DMS53 treated with DMSO at 0.1 percent for 48 hours (cell line): ENCODE data around the gene BICDL2.
"Not testable (repeated sequence)": the region's sequence is repeated elsewhere in the genome, so short reads cannot be mapped to it uniquely, and the experiment has no call there.

Experiments used
- DNase-seq: peaks from one replicate; lab custom pipeline; 2025; ENCODE audit not compliant: unreplicated experiment; lab: John Stamatoyannopoulos, UW

BICDL2 gene, protein sequence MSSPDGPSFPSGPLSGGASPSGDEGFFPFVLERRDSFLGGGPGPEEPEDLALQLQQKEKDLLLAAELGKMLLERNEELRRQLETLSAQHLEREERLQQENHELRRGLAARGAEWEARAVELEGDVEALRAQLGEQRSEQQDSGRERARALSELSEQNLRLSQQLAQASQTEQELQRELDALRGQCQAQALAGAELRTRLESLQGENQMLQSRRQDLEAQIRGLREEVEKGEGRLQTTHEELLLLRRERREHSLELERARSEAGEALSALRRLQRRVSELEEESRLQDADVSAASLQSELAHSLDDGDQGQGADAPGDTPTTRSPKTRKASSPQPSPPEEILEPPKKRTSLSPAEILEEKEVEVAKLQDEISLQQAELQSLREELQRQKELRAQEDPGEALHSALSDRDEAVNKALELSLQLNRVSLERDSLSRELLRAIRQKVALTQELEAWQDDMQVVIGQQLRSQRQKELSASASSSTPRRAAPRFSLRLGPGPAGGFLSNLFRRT

DNA sequence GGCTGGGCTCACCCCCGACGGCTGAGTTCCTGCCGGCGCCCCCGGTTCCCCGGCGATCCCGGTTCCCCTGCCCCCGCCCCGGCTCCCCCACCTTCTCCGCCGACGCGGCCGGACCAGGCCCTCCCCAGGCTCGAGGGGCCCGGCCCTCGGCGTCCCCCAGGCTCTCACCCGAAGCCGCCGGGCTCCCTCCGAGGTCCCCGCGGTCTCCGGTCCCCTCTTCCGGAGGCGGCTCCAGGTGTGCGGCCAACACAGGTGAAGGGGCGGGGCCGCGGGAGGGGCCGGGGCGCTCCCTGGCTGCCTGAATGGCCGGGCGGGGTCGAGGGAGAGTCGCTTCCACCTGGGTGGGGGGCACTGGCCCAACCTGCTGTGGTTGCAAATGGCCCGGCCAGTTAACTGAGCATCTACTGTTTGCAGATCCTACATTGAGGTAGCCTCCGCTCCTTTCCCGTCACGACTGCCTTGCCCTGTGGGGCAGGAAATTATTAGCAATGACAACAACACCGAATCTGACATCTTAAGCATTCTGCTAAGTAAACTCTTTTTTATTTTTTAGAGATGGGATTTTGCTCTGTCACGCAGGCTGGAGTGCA is at the start of gene BICDL2:
TSS of gene BICDL2 (minus strand) at position 219 of the 590 bp plus-strand sequence. CDS start 1,448 bp downstream, outside the sequence.
- peak; percentile 7 for DNase-seq

DNA sequence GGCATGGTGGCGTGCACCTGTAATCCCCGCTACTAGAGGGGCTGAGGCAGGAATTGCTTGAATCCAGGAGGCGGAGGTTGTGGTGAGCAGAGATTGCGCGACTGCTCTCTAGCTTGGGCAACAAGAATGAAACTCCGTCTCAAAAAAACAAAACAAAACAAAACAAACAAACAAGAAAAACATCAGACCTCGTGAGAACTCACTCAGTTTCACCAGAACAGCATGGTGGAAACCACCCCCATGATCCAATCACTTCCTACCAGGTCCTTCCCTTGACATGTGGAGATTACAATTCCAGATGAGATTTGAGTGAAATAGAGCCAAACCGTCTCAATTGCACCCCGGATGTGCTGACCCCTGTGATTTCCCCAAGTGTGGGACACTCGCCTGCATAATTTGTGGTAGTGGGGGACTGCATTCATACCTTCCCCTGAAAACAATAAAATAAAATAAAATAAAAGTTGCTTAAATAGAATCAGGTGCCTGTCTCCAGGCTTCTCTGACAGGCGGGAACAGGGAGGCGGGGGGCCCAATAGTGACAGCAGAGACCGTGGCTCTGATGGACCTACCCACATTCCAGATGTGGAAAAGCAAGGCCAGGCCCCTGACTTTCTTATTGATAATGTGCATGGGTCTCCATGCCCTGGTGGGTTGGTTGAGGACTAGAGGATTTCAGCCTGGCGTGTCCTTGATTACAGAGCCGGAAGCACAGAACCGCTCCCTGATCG is 49.3 kb upstream of the BICDL2 start:
- DNase-seq = no peak

GRCh38 chr16:3084969-3085670 is 48.4 kb upstream of the BICDL2 start:
- no peak for DNase-seq

DNA sequence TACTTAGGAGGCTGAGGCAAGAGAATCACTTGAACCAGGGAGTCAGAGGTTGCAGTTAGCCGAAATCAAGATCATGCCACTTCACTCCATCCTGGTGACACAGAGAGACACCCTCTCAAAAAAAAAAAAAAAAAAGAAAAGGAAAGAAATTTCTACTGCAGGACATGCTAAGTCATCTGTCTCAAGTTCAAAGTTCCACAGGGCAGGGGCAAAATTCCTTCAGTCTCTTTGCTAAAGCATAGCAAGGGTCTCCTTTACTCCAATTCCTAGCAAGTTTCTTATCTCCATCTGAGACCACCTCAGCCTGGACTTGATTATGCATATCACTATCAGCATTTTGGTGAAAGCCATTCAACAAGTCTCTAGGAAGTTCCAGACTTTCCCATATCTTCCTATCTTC is 47.7 kb upstream of the BICDL2 start:
- no peak for DNase-seq

DNA sequence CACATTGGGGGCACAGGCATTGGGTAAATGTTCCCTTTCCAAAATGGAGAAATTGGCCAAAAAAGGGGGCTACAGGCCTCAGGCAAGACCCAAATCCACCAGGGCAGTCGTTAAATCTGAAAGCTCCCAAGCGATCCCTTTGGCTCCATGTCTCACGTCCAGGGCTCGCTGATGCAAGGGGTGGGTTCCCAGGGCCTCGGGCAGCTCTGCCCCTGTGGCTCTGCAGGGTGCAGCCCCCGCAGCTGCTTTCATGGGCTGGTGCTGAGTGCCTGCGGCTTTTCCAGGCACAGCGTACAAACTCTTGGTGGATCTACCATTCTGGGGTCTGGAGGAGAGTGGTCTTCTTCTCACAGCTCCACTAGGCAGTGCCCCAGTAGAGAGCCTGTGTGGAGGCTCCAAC is 46.7 kb upstream of the BICDL2 start:
- not testable (repeated sequence) for DNase-seq

DNA sequence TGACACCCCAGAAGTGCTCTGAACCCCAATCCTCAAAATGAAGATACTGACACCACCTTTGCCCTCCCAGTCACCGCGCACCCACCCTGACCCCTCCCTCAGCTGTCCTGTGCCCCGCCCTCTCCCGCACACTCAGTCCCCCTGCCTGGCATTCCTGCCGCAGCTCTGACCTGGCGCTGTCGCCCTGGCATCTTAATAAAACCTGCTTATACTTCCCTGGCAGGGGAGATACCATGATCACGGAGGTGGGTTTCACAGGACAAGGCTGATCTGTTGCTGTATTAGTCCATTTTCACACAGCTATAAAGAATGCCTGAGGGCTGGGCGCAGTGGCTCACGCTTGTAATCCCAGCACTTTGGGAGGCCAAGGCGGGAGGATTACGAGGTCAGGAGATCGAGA is 45.2 kb upstream of the BICDL2 start:
- DNase-seq = not testable (repeated sequence)

DNA sequence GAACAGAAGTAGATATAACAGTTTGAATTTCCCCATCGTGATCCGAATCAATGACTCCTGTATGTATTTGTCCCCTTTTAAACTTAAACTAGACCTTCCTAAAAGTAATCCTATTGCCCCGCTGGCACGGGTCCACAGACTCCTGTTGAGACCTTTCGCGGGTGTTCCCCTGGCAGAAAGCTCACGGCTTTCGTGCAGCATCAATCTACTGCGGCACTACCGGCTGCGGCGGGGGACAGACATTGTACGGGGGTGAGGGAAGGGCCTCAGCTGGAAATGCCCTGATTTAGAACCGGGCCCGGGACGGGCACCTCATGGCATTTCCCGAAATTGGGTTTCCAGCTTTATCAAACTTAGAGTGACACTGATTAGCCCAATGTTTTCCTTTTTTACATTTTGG is 43.3 kb upstream of the BICDL2 start:
- DNase-seq = no peak

DNA sequence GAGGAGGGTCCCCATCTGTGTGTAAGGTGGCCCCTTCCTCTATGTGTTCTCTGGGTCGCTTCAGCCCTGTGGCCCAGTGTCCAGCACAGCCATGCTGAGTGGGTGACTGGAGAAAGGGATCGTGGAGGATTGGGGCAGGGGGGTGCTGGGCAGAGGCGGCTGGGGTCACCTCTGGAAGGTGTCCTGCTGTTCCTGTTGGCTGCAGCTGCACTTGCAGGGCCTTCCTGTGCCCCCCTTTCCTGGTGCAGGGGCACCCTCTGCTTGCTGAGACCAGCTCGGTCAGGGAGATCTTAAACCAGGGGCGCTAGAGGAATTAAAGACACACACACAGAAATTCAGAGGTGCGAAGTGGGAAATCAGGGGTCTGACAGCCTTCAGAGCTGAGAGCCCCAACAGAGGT is 39.8 kb upstream of the BICDL2 start:
- DNase-seq = no peak

GRCh38 chr16:3075946-3076345 is 39.2 kb upstream of the BICDL2 start:
- not testable (repeated sequence) for DNase-seq

DNA sequence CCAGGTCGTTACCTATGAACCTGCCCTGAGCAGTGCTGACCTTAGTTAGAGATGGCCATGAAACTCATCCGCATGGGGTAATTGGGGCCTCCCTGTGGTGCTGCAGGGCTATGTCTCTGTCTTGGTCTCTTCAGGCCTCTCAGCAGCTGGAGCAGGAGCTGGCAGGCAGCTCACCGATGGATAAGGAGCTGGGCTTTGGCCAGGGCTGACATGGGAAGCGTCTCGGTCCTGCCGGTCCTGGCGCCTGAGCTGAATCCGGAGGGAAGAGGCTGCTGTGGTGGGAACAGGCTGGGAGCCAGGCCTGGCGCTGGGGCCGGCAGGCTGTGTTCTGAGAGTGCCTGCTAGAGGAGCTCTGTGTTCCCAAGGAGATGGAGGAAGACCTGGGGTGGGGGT is 38.8 kb upstream of the BICDL2 start:
- DNase-seq = no peak

DNA sequence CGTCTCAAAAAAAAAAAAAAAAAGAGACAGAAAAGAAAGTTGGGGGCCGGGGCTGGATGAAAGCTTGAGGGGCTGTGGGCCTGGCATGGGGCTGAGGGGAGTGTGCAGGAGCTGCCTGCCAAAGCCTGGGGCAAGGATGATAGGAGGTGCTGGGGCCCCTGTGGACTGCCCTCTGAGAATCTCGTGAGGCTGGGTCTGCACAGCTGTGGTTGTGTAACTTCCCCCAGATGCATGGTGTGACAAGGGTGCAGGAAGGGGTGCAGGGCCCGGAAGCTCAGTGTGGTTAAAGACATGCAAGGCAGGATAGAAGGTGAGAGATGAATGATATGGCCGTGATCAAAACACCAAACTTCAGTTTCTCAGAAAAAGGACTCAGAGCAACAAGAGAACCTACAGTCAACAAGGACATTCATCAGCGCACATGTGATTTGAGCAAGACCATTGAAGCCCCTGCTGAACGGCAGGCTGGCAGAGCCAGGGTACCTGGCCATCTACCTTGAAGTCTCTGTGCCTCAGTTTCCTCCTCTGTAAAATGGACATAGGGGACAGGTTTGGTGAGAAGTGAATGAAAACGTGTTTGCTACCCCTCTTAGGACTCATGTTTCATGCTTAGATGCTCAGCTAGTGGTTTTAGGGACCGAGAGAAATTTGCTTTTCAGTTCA is 38.2 kb upstream of the BICDL2 start:
- DNase-seq = no peak

GRCh38 chr16:3073448-3073847 is 36.7 kb upstream of the BICDL2 start:
- no peak for DNase-seq

- DNase-seq = not testable (repeated sequence)
These were observed 36.0 kb upstream of the BICDL2 start for GRCh38 chr16:3072576-3073263.

DNA sequence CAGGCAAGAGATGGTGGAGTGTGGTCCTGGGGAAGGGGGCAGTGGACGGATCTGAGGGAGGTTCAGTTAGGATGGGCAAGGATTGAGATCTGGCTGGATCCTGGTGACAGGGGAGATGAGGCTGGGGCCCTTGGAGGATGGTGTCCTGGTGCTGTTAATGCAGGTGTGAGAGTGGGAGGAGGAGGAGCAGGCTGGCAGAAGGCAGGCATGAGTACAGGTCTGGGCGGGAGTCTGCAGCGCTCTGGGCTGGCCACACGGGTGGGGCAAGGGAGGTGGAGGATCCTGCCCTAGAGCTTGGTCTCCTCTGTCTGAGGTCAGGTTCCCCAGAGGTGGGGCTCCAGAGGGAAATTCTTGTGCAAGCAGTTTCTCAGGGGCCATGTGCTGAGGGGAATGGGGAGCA is 35.4 kb upstream of the BICDL2 start:
- DNase-seq = not testable (repeated sequence)

DNA sequence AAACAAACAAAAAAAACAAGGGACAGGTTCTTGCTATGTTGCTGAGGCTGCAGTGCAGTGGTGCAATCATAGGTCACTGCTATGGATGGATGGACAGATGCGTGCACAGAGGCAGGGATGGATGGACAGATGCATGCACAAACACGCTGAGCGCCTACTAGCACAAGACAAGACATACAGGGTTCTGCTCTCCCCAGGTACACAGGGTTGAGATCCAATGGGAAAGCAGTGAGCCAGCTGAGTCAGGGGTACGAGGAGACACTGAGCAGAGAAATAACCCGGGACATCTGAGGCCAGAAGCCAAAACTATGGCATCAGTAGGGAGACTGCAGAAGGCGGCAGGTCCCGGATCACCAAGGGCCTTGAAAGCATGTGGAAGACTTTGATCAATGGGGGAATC is 34.9 kb upstream of the BICDL2 start:
- no peak for DNase-seq

DNA sequence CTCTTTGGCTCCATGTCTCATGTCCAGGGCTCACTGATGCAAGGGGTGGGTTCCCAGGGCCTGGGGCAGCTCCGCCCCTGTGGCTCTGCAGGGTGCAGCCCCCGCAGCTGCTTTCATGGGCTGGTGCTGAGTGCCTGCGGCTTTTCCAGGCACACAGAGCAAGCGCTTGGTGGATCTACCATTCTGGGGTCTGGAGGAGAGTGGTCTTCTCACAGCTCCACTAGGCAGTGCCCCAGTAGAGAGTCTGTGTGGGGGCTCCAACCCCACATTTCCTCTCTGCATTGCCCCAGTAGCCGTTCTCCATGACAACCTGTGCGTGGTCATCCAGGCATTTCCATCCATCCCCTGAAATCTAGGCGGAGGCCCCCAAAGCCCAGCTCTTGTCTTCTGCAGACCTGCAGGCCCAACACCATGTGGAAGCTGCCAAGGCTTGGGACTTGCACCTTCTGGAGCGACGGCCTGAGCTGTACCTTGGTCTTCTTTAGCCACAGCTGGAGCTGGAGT is 33.9 kb upstream of the BICDL2 start:
- no peak for DNase-seq

GRCh38 chr16:3069146-3069545 is 32.4 kb upstream of the BICDL2 start:
- DNase-seq = not testable (repeated sequence)

DNA sequence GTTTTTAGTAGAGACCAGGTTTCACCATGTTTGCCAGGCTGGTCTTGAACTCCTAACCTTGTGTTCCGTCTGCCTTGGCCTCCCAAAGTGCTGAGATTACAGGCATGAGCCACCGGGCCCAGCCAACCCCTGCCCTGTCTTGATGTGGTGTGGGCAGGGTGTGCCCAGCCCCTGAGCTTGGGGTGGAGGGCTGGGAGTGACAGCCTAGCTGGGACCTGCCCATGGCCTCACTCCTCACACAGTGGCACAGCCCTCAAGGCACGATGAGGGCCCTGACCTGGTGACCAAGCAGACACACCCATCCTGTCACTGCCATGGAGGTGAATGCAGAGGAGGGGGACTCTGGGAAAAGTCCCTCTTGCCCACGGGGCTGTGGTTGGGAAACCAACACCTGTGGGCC is 31.7 kb upstream of the BICDL2 start:
- no peak for DNase-seq

DNA sequence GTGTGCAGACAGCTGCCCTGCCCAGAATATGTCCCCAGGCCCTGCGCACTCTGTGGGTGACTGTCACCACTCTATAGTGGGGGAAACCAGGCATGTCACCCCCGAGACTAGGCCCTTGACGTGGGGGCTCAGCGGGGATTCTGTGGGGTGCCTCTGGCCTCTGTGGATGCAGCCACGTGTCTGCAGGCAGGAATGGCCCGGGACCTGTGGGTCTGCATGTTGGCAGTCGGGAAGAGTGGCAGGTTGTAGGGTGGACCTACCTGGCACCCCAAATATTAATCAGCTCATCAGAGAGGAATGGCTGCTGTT is 29.6 kb upstream of the BICDL2 start:
- no peak for DNase-seq
